OCI-LY1 (cell line): ENCODE measurements around the gene PREX1.

Experiments used
- CTCF ChIP-seq: fragments of 200-600 bp; sonication (generic), shearing (Covaris generic); IDR thresholded peaks from 2 replicates; pipeline ENCODE4 v1.5.1; 2017; ENCODE audit warnings: mild to moderate bottlenecking, antibody characterized with exemption, low read length, moderate library complexity, mixed read lengths
- EZH2 ChIP-seq: fragments of 200-600 bp; sonication (generic), shearing (Covaris generic); IDR thresholded peaks from 2 replicates; pipeline ENCODE4 v1.8.0; 2017; ENCODE audit warnings: borderline replicate concordance, mixed run types, mild to moderate bottlenecking, antibody characterized with exemption, low read length, moderate library complexity, mixed read lengths

GRCh38 chr20:48823960-48824498 is 3.8 kb downstream of the PREX1 start:
- TF ChIP-seq EZH2 (no peak), CTCF (no peak)
